A549 (cell line): ENCODE measurements around the gene CYP2A6. TPM values are rescaled to one million over a fixed set of nuclear protein-coding genes. Genes with fewer than 3 reads are reported as not detected.

Experiments
- ATAC-seq, 2 experiments: fragments of 200-7000 bp in 1 of 2; fragments of >200 bp in 1 of 2; cut with Nextera tagmentation in 1 of 2; cut with Tn5 transposase in 1 of 2; 3 replicates each; pipeline versions ENCODE4 v1.8.0 to v1.9.1; 2018 to 2020; ENCODE audit warnings: mild to moderate bottlenecking in 1 of 2, moderate library complexity in 1 of 2
- CTCF ChIA-PET: fragments of 300-600 bp; sonication (Branson Sonifier 250); formaldehyde crosslinking; extraction: SDS; loops from one replicate; lab custom pipeline; 2021; ENCODE audit warnings: antibody characterized with exemption, inconsistent platforms; lab: Yijun Ruan, JAX
- POLR2A ChIA-PET: fragments of 350-600 bp; formaldehyde crosslinking; extraction: SDS; loops from one replicate; lab custom pipeline; 2021; ENCODE audit warnings: antibody characterized with exemption, inconsistent platforms; lab: Yijun Ruan, JAX
- DNase-seq, 2 experiments: peaks; one replicate each; pipeline versions ENCODE4 v3.0.0 to v3.0.0-alpha.2; 2011 to 2016; ENCODE audit warnings: low read depth in 1 of 2, low spot score in 1 of 2
- FAIRE-seq: peaks from 2 replicates; lab custom pipeline; 2011; peaks lifted over from hg19 to GRCh38; lab: Jason Lieb, UNC
- H3K27ac ChIP-seq, 2 experiments: fragments of >200 bp; sonication (Bioruptor Twin); formaldehyde crosslinking; 3 replicates each; pipeline ENCODE4 v1.5.1; 2016 to 2017
- H3K4me1 ChIP-seq: fragments of >200 bp; sonication (Bioruptor Twin); formaldehyde crosslinking; 3 replicates; pipeline ENCODE4 v1.6.1; 2016
- H3K4me2 ChIP-seq: fragments of >200 bp; sonication (Bioruptor Twin); formaldehyde crosslinking; 3 replicates; pipeline ENCODE4 v1.6.1; 2016
- H3K4me3 ChIP-seq: fragments of >200 bp; sonication (Bioruptor Twin); formaldehyde crosslinking; 3 replicates; pipeline ENCODE4 v1.5.1; 2016
- H3K9me3 ChIP-seq: fragments of >200 bp; sonication (Bioruptor Twin); formaldehyde crosslinking; 3 replicates; pipeline ENCODE4 v1.6.1; 2016
- CBX8 ChIP-seq: fragments of 200-600 bp; sonication (generic); IDR thresholded peaks from 2 replicates; pipeline ENCODE4 v1.6.1; 2016
- EHF ChIP-seq: fragments of 250-450 bp; sonication (Bioruptor Pico); IDR thresholded peaks from 2 replicates; pipeline ENCODE4 v1.5.0; 2020; ENCODE audit warnings: mild to moderate bottlenecking
- ESRRA ChIP-seq: fragments of 150-350 bp; IDR thresholded peaks from 2 replicates; pipeline ENCODE4 v1.6.1; 2014; ENCODE audit warnings: mild to moderate bottlenecking, low read length, borderline replicate concordance
- HDAC2 ChIP-seq: fragments of 200-600 bp; sonication (generic); IDR thresholded peaks from 2 replicates; pipeline ENCODE4 v1.6.1; 2016
- HEYL ChIP-seq: fragments of 250-450 bp; sonication (Bioruptor Pico); IDR thresholded peaks from 2 replicates; pipeline ENCODE4 v1.8.0; 2021; ENCODE audit warnings: mild to moderate bottlenecking, moderate library complexity
- HOXA7 ChIP-seq: fragments of 250-450 bp; sonication (Bioruptor Pico); IDR thresholded peaks from 2 replicates; pipeline ENCODE4 v1.5.0; 2020; ENCODE audit warnings: mild to moderate bottlenecking, moderate library complexity
- HOXB13 ChIP-seq: fragments of 250-450 bp; sonication (Bioruptor Pico); IDR thresholded peaks from 2 replicates; pipeline ENCODE4 v1.5.0; 2020; ENCODE audit warnings: low read depth, mild to moderate bottlenecking, moderate library complexity
- HOXB5 ChIP-seq: fragments of 250-450 bp; sonication (Bioruptor Pico); IDR thresholded peaks from 2 replicates; pipeline ENCODE4 v1.5.0; 2020; ENCODE audit warnings: mild to moderate bottlenecking, moderate library complexity
- KDM5A ChIP-seq: fragments of 200-600 bp; sonication (generic); IDR thresholded peaks from 2 replicates; pipeline ENCODE4 v1.6.1; 2016; ENCODE audit warnings: antibody characterized with exemption, mild to moderate bottlenecking
- MYC ChIP-seq: IDR thresholded peaks from 2 replicates; pipeline ENCODE4 v1.6.1; 2012; ENCODE audit warnings: mild to moderate bottlenecking, inconsistent platforms, low read length, improper control_type of control experiment, borderline replicate concordance
- NFE2L2 ChIP-seq: fragments of 150-350 bp; conservative IDR thresholded peaks from 2 replicates; pipeline ENCODE4 v1.6.1; 2014; ENCODE audit warnings: low read length
- NR3C1 ChIP-seq: fragments of >200 bp; sonication (Bioruptor Twin); formaldehyde crosslinking; IDR thresholded peaks from 3 replicates; pipeline ENCODE4 v1.6.1; 2017
- POLR2AphosphoS2 ChIP-seq: conservative IDR thresholded peaks from 2 replicates; pipeline ENCODE4 v1.6.1; 2012; ENCODE audit warnings: low read length, improper control_type of control experiment, inconsistent platforms
- RFX5 ChIP-seq: fragments of 450-650 bp; IDR thresholded peaks from 2 replicates; pipeline ENCODE4 v1.7.1; 2014; ENCODE audit warnings: antibody characterized with exemption, mild to moderate bottlenecking, moderate library complexity
- RNF2 ChIP-seq: fragments of 200-600 bp; sonication (generic); IDR thresholded peaks from 2 replicates; pipeline ENCODE4 v1.6.1; 2016; ENCODE audit warnings: low read depth, mild to moderate bottlenecking, antibody characterized with exemption, moderate library complexity, borderline replicate concordance
- SMC3 ChIP-seq: fragments of >200 bp; sonication (Bioruptor Twin); formaldehyde crosslinking; IDR thresholded peaks from 3 replicates; pipeline ENCODE4 v1.6.1; 2018; ENCODE audit warnings: inconsistent platforms
- SREBF2 ChIP-seq: fragments of 450-650 bp; IDR thresholded peaks from 2 replicates; pipeline ENCODE4 v1.6.1; 2014; ENCODE audit warnings: mild to moderate bottlenecking, moderate library complexity
- ZC3H11A ChIP-seq: fragments of 450-650 bp; IDR thresholded peaks from 2 replicates; pipeline ENCODE4 v1.6.1; 2014; ENCODE audit warnings: antibody characterized with exemption, mild to moderate bottlenecking
- ZFP36 ChIP-seq: fragments of 450-650 bp; IDR thresholded peaks from 2 replicates; pipeline ENCODE4 v1.6.1; 2014; ENCODE audit warnings: borderline replicate concordance; ENCODE audit not compliant: partially characterized antibody
- ZNF302 ChIP-seq: fragments of 250-450 bp; sonication (Bioruptor Pico); IDR thresholded peaks from 2 replicates; pipeline ENCODE4 v1.9.0; 2021; ENCODE audit warnings: inconsistent platforms, mild to moderate bottlenecking, moderate library complexity
- WGBS: methylation state at CpG from one replicate; pipeline ENCODE4 v1.1.6; 2017; ENCODE audit errors: missing lambda C conversion rate; 5-methylcytosine and 5-hydroxymethylcytosine counted together
- polyA plus RNA-seq, 4 experiments: library from polyadenylated mRNA; depleted of rRNA in 3 of 4; stranded (reverse); fragments of >200 nt; fragmentation: RNase III in 1 of 4; extraction: RNeasy Plus Mini Kit Qiagen cat#74134 plus additional on column Dnase treatment in 1 of 4; gene quantifications; 2 replicates in 3 of 4; 3 replicates in 1 of 4; pipeline ENCODE4 v1.2.3, GENCODE V29; 2011 to 2017
- TF ChIP-seq, protein P1 (sequence below): fragments of 450-650 bp; IDR thresholded peaks from 2 replicates; pipeline ENCODE4 v1.6.1; 2014; ENCODE audit warnings: antibody characterized with exemption
- TF ChIP-seq, protein P2 (sequence below): IDR thresholded peaks from 2 replicates; pipeline ENCODE4 v1.6.1; 2012; ENCODE audit warnings: low read depth, borderline replicate concordance
- TF ChIP-seq, protein P3 (sequence below): fragments of >200 bp; sonication (Bioruptor Twin); formaldehyde crosslinking; IDR thresholded peaks from 3 replicates; pipeline ENCODE4 v1.6.1; 2016
- TF ChIP-seq, protein P4 (sequence below): fragments of >200 bp; sonication (Bioruptor Twin); formaldehyde crosslinking; IDR thresholded peaks from 3 replicates; pipeline ENCODE4 v1.5.1; 2016
- TF ChIP-seq, protein P5 (sequence below): fragments of 150-350 bp; IDR thresholded peaks from 2 replicates; pipeline ENCODE4 v1.6.1; 2014; ENCODE audit warnings: low read depth, mild to moderate bottlenecking, low read length
- TF ChIP-seq, protein P6 (sequence below): fragments of 250-450 bp; sonication (Bioruptor Pico); IDR thresholded peaks from 2 replicates; pipeline ENCODE4 v1.5.0; 2021; ENCODE audit warnings: mild to moderate bottlenecking, moderate library complexity, borderline replicate concordance
- TF ChIP-seq, protein P7 (sequence below): fragments of >200 bp; sonication (Bioruptor Twin); formaldehyde crosslinking; IDR thresholded peaks from 2 replicates; pipeline ENCODE4 v1.6.1; 2016

CYP2A6 gene
- polyA plus RNA-seq, 2 of the 4 experiments (the other 2 are of a cell fraction) = not detected

DNA sequence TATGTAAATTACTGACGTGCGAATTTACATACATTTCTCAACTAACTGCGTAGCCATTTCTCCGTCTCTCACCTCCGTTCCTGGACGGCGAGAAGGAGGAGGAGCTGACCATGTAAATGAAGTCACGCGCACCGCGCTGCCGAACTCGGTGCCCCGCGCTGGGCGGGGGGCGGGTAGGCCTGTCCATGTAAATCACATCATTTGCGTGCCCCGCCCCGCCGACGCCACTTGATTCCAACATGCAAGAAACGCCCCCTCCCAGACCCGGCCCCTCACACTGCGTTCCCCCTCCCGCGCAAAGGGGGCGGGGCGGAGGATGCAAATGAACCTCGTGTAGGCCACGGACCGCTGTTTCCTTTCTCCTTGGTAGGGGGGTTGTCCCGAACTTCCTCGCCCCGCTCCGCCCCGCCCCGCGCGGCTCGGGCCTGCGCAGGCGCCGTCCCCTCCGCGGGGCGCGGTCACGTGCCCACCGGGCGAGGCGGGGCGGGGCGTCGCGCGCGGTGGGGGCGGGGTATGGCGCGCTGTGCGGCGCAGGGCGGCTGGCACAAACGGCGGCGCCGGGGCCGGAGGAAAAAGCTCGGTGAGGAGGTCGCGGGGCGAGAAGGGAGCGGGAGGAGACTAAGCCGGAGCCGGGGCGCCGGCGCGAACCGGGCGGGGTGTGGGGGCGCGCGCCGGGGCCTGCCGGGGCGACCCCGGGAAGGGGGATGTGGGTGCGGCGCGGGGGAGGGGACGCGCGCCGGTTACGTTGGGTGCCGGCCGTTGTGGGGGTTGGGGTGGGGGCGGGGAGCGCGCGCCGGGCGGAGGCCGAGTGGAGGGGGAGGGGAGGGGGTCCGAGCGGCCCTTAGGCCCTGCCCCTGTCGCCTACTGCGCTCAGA lies 51.3 kb downstream of the CYP2A6 start, which contains the start of gene EGLN2 (continued):
- TF ChIP-seq, protein P1, sequence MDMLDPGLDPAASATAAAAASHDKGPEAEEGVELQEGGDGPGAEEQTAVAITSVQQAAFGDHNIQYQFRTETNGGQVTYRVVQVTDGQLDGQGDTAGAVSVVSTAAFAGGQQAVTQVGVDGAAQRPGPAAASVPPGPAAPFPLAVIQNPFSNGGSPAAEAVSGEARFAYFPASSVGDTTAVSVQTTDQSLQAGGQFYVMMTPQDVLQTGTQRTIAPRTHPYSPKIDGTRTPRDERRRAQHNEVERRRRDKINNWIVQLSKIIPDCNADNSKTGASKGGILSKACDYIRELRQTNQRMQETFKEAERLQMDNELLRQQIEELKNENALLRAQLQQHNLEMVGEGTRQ = peak; percentile 83
- TF ChIP-seq, protein P2, sequence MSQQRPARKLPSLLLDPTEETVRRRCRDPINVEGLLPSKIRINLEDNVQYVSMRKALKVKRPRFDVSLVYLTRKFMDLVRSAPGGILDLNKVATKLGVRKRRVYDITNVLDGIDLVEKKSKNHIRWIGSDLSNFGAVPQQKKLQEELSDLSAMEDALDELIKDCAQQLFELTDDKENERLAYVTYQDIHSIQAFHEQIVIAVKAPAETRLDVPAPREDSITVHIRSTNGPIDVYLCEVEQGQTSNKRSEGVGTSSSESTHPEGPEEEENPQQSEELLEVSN = peak; percentile 10; the same call in 1 of the 2 replicates
- TF ChIP-seq, protein P3, sequence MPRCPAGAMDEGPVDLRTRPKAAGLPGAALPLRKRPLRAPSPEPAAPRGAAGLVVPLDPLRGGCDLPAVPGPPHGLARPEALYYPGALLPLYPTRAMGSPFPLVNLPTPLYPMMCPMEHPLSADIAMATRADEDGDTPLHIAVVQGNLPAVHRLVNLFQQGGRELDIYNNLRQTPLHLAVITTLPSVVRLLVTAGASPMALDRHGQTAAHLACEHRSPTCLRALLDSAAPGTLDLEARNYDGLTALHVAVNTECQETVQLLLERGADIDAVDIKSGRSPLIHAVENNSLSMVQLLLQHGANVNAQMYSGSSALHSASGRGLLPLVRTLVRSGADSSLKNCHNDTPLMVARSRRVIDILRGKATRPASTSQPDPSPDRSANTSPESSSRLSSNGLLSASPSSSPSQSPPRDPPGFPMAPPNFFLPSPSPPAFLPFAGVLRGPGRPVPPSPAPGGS = peak; percentile 62; the same call in 2 of the 3 replicates
- TF ChIP-seq CBX8 (no peak), SMC3 (peak; percentile 11; the same call in 1 of the 3 replicates), ZNF302 (no peak), MYC (peak; percentile 55; the same call in 1 of the 2 replicates)

DNA sequence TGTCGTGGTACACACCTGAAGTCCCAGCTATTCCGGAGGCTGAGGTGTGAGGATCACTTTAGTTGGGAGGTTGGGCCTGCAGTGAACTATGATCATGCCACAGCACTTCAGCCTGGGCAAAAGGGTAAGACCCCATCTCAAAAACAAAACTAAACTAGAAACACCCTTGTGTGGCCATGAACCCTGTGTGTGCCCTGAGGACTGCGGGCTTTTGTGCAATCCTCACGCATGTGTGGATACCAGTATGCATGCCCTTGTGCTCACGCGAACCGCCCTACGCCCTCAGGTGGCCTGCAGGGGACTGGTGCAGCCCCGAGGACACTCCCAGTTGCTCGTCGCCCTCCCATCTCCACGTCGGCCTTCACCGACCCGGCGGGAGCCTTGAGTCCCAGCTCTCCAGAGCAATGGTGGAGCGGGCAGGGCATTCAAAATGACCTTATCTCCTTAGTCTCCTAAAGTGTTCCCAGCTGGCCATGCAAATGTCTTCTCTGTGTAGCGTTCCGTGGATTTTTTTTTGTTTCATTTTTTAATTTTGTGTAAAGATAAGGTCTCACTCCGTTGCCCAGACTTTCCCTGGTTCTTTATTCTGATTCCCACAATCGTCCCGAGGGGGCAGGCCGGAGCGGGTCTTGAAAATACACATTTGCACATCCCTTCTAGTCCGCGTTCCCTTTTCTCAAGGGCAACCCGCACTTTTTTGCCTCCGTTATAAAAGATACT lies 52.1 kb downstream of the CYP2A6 start:
- H3K4me2 ChIP-seq = peak overlapping the region; percentile 59
- TF ChIP-seq HDAC2 (no peak), ZC3H11A (peak; percentile 3; the same call in 1 of the 2 replicates), HOXB5 (CRISPR knock-in tag) (peak; percentile 62; the same call in 1 of the 2 replicates), RFX5 (no peak), RNF2 (no peak), ZFP36 (no peak), ZNF302 (no peak), HOXB13 (CRISPR knock-in tag) (peak; percentile 52; the same call in 1 of the 2 replicates), NR3C1 (no peak), NFE2L2 (no peak), EHF (CRISPR knock-in tag) (no peak), HOXA7 (CRISPR knock-in tag) (no peak), KDM5A (no peak), SREBF2 (no peak), HEYL (no peak), POLR2AphosphoS2 (no peak), CBX8 (no peak), ESRRA (0 out of 2 replicates have a peak, but pooled peaks have one; percentile 2)
- TF ChIP-seq, protein P4, sequence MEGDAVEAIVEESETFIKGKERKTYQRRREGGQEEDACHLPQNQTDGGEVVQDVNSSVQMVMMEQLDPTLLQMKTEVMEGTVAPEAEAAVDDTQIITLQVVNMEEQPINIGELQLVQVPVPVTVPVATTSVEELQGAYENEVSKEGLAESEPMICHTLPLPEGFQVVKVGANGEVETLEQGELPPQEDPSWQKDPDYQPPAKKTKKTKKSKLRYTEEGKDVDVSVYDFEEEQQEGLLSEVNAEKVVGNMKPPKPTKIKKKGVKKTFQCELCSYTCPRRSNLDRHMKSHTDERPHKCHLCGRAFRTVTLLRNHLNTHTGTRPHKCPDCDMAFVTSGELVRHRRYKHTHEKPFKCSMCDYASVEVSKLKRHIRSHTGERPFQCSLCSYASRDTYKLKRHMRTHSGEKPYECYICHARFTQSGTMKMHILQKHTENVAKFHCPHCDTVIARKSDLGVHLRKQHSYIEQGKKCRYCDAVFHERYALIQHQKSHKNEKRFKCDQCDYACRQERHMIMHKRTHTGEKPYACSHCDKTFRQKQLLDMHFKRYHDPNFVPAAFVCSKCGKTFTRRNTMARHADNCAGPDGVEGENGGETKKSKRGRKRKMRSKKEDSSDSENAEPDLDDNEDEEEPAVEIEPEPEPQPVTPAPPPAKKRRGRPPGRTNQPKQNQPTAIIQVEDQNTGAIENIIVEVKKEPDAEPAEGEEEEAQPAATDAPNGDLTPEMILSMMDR = peak; percentile 67
- TF ChIP-seq, protein P5, sequence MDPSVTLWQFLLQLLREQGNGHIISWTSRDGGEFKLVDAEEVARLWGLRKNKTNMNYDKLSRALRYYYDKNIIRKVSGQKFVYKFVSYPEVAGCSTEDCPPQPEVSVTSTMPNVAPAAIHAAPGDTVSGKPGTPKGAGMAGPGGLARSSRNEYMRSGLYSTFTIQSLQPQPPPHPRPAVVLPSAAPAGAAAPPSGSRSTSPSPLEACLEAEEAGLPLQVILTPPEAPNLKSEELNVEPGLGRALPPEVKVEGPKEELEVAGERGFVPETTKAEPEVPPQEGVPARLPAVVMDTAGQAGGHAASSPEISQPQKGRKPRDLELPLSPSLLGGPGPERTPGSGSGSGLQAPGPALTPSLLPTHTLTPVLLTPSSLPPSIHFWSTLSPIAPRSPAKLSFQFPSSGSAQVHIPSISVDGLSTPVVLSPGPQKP = no peak
- TF ChIP-seq, protein P6, sequence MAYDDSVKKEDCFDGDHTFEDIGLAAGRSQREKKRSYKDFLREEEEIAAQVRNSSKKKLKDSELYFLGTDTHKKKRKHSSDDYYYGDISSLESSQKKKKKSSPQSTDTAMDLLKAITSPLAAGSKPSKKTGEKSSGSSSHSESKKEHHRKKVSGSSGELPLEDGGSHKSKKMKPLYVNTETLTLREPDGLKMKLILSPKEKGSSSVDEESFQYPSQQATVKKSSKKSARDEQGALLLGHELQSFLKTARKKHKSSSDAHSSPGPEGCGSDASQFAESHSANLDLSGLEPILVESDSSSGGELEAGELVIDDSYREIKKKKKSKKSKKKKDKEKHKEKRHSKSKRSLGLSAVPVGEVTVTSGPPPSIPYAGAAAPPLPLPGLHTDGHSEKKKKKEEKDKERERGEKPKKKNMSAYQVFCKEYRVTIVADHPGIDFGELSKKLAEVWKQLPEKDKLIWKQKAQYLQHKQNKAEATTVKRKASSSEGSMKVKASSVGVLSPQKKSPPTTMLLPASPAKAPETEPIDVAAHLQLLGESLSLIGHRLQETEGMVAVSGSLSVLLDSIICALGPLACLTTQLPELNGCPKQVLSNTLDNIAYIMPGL (CRISPR knock-in tag) = no peak
- TF ChIP-seq, protein P7, sequence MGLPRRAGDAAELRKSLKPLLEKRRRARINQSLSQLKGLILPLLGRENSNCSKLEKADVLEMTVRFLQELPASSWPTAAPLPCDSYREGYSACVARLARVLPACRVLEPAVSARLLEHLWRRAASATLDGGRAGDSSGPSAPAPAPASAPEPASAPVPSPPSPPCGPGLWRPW = no peak

More for the DNA sequence above, 52.1 kb downstream of the CYP2A6 start:
- peak overlapping the region; percentile 95 to 96 for H3K27ac ChIP-seq
- no peaks in the 10 kb centered on the region for H3K9me3 ChIP-seq
- CTCF ChIA-PET = interaction anchor here (0.6 to 15.7 kb wide), 41 partner anchors 9 to 468 kb away, joined by 3 to 162 read pairs (median 5); partner anchors contain the start of genes ACTMAP, COQ8B, RAB4B and SNRPA
- DNase-seq (peak; percentile 93 to 99), ATAC-seq (peak; percentile 75 to 83), FAIRE-seq (no peak)
- 16% methylated on average over 28 of the region's 28 CpGs for WGBS
- H3K4me3 ChIP-seq = peak overlapping the region; percentile 84
- peaks cover 39% of the 10 kb centered on the region for H3K4me1 ChIP-seq
- POLR2A ChIA-PET = interaction anchor here (0.6 to 2.3 kb wide), 21 partner anchors 9 to 466 kb away, joined by 3 to 76 read pairs (median 4); partner anchors contain the start of genes ACTMAP, C19orf47, COQ8B and HNRNPUL1
